OCI-LY1 (cell line): ENCODE results near the gene SNAP25.

Source experiments
- H2AFZ ChIP-seq: fragments of 200-600 bp; sonication (generic), shearing (Covaris generic); 2 replicates; pipeline ENCODE4 v1.6.0; 2014; ENCODE audit warnings: antibody characterized with exemption, mild to moderate bottlenecking, low read length
- H3F3A ChIP-seq: fragments of 200-600 bp; sonication (generic), shearing (Covaris generic); 2 replicates; pipeline ENCODE4 v1.6.0; 2014; ENCODE audit warnings: mild to moderate bottlenecking, antibody characterized with exemption, low read length, moderate library complexity; ENCODE audit not compliant: insufficient read depth
- H3K27ac ChIP-seq: fragments of 200-600 bp; sonication (generic); 2 replicates; pipeline ENCODE4 v1.5.1; 2014; ENCODE audit warnings: low read length, mixed run types, mild to moderate bottlenecking, low read depth; ENCODE audit not compliant: poor library complexity, severe bottlenecking
- H3K27me3 ChIP-seq: fragments of 200-600 bp; sonication (generic); 2 replicates; pipeline ENCODE4 v1.6.0; 2014; ENCODE audit warnings: antibody characterized with exemption, mild to moderate bottlenecking, low read length, moderate library complexity; ENCODE audit not compliant: insufficient read depth
- H3K36me3 ChIP-seq: fragments of 200-600 bp; sonication (generic); 2 replicates; pipeline ENCODE4 v1.6.1; 2014; ENCODE audit warnings: mild to moderate bottlenecking, antibody characterized with exemption, low read length, moderate library complexity, mixed read lengths; ENCODE audit not compliant: insufficient read depth
- H3K4me1 ChIP-seq: fragments of 200-600 bp; sonication (generic); 2 replicates; pipeline ENCODE4 v1.5.1; 2014; ENCODE audit warnings: mild to moderate bottlenecking, low read length, moderate library complexity; ENCODE audit not compliant: insufficient read depth, severe bottlenecking
- H3K4me2 ChIP-seq: fragments of 200-600 bp; sonication (generic), shearing (Covaris generic); 2 replicates; pipeline ENCODE4 v1.6.1; 2014; ENCODE audit warnings: low read length
- H3K4me3 ChIP-seq: fragments of 200-600 bp; sonication (generic); 2 replicates; pipeline ENCODE4 v1.5.1; 2014; ENCODE audit warnings: low read length, low read depth, mild to moderate bottlenecking, mixed read lengths; ENCODE audit not compliant: poor library complexity, severe bottlenecking
- H3K79me2 ChIP-seq: fragments of 200-600 bp; shearing (Covaris generic); 2 replicates; pipeline ENCODE4 v1.6.1; 2016; ENCODE audit warnings: mixed run types, low read length, mixed read lengths; ENCODE audit not compliant: insufficient read depth
- H3K9ac ChIP-seq: fragments of 200-600 bp; sonication (generic), shearing (Covaris generic); 2 replicates; pipeline ENCODE4 v1.6.1; 2014; ENCODE audit warnings: mild to moderate bottlenecking, low read length, mixed read lengths
- H3K9me2 ChIP-seq: fragments of 200-600 bp; sonication (generic), shearing (Covaris generic); 2 replicates; pipeline ENCODE4 v1.6.1; 2014; ENCODE audit warnings: low read depth, mild to moderate bottlenecking, low read length, mixed read lengths
- H3K9me3 ChIP-seq: fragments of 200-600 bp; shearing (Covaris generic); 2 replicates; pipeline ENCODE4 v1.6.1; 2014; ENCODE audit warnings: low read length, mixed read lengths
- H4K20me1 ChIP-seq: fragments of 200-600 bp; sonication (generic), shearing (Covaris generic); 2 replicates; pipeline ENCODE4 v1.6.0; 2016; ENCODE audit warnings: mild to moderate bottlenecking, low read length; ENCODE audit not compliant: insufficient read depth
- EZH2 ChIP-seq: fragments of 200-600 bp; sonication (generic), shearing (Covaris generic); IDR thresholded peaks from 2 replicates; pipeline ENCODE4 v1.8.0; 2017; ENCODE audit warnings: borderline replicate concordance, mixed run types, mild to moderate bottlenecking, antibody characterized with exemption, low read length, moderate library complexity, mixed read lengths
- TF ChIP-seq, protein P1 (sequence below): fragments of 200-600 bp; sonication (generic), shearing (Covaris generic); IDR thresholded peaks from 2 replicates; pipeline ENCODE4 v1.5.1; 2017; ENCODE audit warnings: mild to moderate bottlenecking, antibody characterized with exemption, low read length, moderate library complexity, mixed read lengths

The SNAP25 gene

GRCh38 chr20:10177326-10177725, 41.3 kb upstream of the SNAP25 start:
- Histone ChIP-seq H3K9me2 (no peaks in the 10 kb centered on the region), H2AFZ (no peak overlapping the region), H3K4me1 (no peaks in the 10 kb centered on the region), H3K4me2 (no peak overlapping the region), H3K36me3 (no peaks in the 10 kb centered on the region), H3K27ac (no peak overlapping the region), H3K4me3 (no peak overlapping the region), H3K79me2 (no peaks in the 10 kb centered on the region), H3K27me3 (peaks cover 4% of the 10 kb centered on the region; the same call in 1 of the 2 replicates), H4K20me1 (no peaks in the 10 kb centered on the region), H3K9me3 (no peaks in the 10 kb centered on the region), H3K9ac (no peak overlapping the region), H3F3A (no peaks in the 10 kb centered on the region)
- no peak for TF ChIP-seq EZH2
- TF ChIP-seq, protein P1, sequence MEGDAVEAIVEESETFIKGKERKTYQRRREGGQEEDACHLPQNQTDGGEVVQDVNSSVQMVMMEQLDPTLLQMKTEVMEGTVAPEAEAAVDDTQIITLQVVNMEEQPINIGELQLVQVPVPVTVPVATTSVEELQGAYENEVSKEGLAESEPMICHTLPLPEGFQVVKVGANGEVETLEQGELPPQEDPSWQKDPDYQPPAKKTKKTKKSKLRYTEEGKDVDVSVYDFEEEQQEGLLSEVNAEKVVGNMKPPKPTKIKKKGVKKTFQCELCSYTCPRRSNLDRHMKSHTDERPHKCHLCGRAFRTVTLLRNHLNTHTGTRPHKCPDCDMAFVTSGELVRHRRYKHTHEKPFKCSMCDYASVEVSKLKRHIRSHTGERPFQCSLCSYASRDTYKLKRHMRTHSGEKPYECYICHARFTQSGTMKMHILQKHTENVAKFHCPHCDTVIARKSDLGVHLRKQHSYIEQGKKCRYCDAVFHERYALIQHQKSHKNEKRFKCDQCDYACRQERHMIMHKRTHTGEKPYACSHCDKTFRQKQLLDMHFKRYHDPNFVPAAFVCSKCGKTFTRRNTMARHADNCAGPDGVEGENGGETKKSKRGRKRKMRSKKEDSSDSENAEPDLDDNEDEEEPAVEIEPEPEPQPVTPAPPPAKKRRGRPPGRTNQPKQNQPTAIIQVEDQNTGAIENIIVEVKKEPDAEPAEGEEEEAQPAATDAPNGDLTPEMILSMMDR = no peak

DNA sequence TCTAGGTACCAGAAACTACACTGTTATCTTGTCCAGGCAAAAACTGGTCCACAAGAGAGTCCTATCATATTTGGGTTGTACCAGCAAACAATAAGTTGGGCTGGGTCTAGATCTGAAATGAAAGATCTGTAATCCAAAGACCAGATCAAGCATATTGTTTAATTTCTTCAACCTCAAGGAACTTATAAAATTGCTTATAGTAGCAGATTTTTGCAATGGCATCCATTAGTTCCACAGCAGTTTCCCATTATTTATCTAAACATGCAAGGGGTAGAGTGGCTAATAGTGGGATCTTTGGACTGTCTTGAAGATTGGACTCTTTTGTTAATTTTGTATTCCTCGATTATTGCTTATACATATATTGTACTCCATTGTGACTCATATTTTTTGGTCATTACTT, 40.5 kb upstream of the SNAP25 start:
- Histone ChIP-seq H3K9me3 (no peaks in the 10 kb centered on the region), H3K9ac (no peak overlapping the region), H3K79me2 (no peaks in the 10 kb centered on the region), H3K4me2 (no peak overlapping the region), H3K27ac (no peak overlapping the region), H2AFZ (no peak overlapping the region), H3F3A (no peaks in the 10 kb centered on the region), H3K4me3 (no peak overlapping the region), H4K20me1 (no peaks in the 10 kb centered on the region), H3K36me3 (no peaks in the 10 kb centered on the region), H3K9me2 (no peaks in the 10 kb centered on the region), H3K4me1 (no peaks in the 10 kb centered on the region), H3K27me3 (peaks cover 4% of the 10 kb centered on the region; the same call in 1 of the 2 replicates)
- TF ChIP-seq, protein P1 = no peak
- no peak for TF ChIP-seq EZH2

DNA sequence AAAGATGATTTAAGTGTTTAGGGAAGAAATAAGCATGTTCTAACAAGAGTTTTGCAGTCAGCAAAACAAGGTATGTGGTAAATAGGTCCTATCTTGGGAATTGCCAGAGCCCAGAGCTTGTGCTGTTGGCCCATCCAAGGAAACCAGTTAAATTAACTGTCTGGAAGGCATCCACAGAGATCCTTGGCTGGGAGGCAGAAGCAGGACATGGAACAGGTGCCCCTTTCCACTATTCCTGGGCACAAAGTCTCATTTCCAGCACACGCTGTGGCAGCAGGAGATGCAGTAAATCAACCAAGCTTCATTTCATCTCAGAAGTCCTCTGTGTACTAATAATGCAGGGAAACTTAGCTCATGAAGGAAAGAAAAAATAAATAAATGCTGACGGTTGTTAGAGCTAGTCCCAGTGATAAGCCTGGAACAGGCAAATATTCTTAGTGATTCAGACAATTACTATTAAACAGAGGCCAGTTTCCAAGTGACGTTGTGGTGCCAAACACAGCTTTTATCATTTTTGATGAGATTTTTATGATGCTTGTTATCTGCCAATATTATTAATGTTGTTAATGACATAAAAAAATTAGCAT, 39.8 kb upstream of the SNAP25 start:
- no peaks in the 10 kb centered on the region for H3F3A ChIP-seq
- H3K36me3 ChIP-seq = no peaks in the 10 kb centered on the region
- H3K9me3 ChIP-seq = no peaks in the 10 kb centered on the region
- H4K20me1 ChIP-seq = no peaks in the 10 kb centered on the region
- TF ChIP-seq EZH2 = no peak
- TF ChIP-seq, protein P1 = no peak
- peaks cover 4% of the 10 kb centered on the region; the same call in 1 of the 2 replicates for H3K27me3 ChIP-seq
- no peak overlapping the region for H3K4me2 ChIP-seq
- no peak overlapping the region for H2AFZ ChIP-seq
- no peaks in the 10 kb centered on the region for H3K4me1 ChIP-seq
- no peaks in the 10 kb centered on the region for H3K79me2 ChIP-seq
- no peaks in the 10 kb centered on the region for H3K9me2 ChIP-seq
- H3K9ac ChIP-seq = no peak overlapping the region
- no peak overlapping the region for H3K27ac ChIP-seq
- no peak overlapping the region for H3K4me3 ChIP-seq
